Peyer's patch (tissue), 4 donors: ENCODE results near the gene KDM6A.

Experiments used
- CTCF ChIP-seq, 6 experiments: fragments of 450-650 bp in 4 of 6; fragments of 200-600 bp in 2 of 6; sonication (generic) in 1 of 6; IDR thresholded peaks; one replicate each; pipeline ENCODE4 v1.5.1; 2017 to 2019; ENCODE audit warnings: antibody characterized with exemption in 6 of 6, mild to moderate bottlenecking in 3 of 6, moderate library complexity in 1 of 6
- POLR2A ChIP-seq, 2 donors: fragments of 450-650 bp; IDR thresholded peaks; one replicate each; pipeline ENCODE4 v1.5.1; 2017; ENCODE audit warnings: antibody characterized with exemption in 2 of 2, mild to moderate bottlenecking in 2 of 2, moderate library complexity in 2 of 2

- no peak for TF ChIP-seq CTCF (IDR thresholded peaks at IDR 0.05)
- no peak for TF ChIP-seq POLR2A (IDR thresholded peaks at IDR 0.05)
Observed at GRCh38 chrX:44891642-44892041, 18.7 kb downstream of the KDM6A start.
